GM10266 (cell line): ENCODE measurements around the gene TSPAN8.

Experiments
- DNase-seq: peaks from one replicate; pipeline ENCODE4 v3.0.0; 2012; ENCODE audit errors: extremely low spot score
- CTCF ChIP-seq: IDR thresholded peaks from 2 replicates; pipeline ENCODE4 v1.5.1; 2012; ENCODE audit warnings: mild to moderate bottlenecking, low read depth; ENCODE audit not compliant: control insufficient read depth, insufficient read depth; ENCODE audit errors: missing control alignments

The TSPAN8 gene

DNA sequence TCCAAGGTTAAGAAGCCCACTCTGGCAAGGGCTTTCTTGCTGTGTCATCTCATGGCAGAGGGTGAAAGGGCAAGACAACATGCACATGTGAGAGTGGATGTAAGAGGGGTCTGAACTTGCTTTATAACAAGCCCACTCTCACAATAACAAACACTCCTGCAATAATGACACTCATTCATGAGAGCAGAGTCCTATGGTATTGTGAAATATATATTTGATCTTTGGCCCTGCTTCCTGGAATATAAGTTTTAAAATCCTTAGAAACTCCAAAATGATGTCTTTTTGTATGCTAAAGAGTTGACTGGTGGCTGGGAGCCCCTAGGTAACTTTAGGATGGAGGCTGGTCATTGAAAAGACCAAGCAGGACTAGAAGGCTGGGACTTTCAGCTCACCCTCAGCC lies 51.8 kb downstream of the TSPAN8 start:
- no peak for TF ChIP-seq CTCF
- DNase-seq = no peak

GRCh38 chr12:71092290-71092689 lies 65.5 kb downstream of the TSPAN8 start:
- no peak for TF ChIP-seq CTCF
- DNase-seq = no peak

DNA sequence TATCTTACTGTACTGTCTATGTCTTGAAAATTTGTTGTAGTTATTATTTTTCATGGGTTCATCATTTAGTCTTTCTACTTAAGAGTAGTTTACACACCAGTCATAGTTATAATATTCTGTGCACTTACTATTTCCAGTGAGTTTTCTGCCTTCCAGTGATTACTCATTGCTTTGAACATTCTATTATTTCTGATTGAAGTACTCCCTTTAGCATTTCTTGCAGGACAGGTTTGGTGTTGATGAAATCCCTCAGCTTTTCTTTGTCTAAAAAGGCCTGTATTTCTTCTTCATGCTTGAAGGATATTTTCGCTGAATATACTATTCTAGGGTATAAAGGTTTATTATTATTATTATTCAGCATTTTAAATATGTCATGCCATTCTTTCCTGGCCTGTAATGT lies 66.8 kb downstream of the TSPAN8 start:
- TF ChIP-seq CTCF = no peak
- DNase-seq = no peak

DNA sequence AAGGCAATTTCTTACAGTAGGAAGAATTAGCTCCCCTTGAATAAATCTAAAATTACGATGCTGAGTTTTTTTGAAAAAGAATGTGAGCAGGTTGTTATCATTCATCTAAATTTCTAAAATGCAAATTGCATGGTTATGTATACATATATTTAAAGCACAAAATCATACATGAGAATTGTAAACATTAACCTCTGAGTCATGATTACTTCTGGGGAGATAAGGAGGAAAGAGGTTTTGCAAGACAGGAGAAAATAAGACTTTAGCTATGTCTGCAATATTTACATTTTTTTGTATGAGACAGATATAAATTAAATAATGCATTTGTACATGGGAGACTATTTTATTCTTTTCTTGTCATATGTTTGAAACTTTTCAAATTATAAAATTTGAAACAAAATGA lies 72.2 kb downstream of the TSPAN8 start:
- no peak for TF ChIP-seq CTCF
- DNase-seq = no peak

- TF ChIP-seq CTCF = no peak
- DNase-seq = no peak
Observed at GRCh38 chr12:71075743-71076142, 82.1 kb downstream of the TSPAN8 start.
